IPS DF 6.9 (cell line): ENCODE measurements around the gene DENND5B.
"Not testable (repeated sequence)": the region's sequence is repeated elsewhere in the genome, so short reads cannot be mapped to it uniquely, and the experiment has no call there.

ENCODE experiments used
- DNase-seq: peaks from one replicate; pipeline ENCODE4 v3.0.0-alpha.2; 2013; ENCODE audit warnings: low read depth, low spot score
- H3K27ac ChIP-seq: one replicate; pipeline ENCODE4 v1.5.1; 2013; ENCODE audit warnings: low read length, control low read depth
- H3K27me3 ChIP-seq: 2 replicates; pipeline ENCODE4 v1.6.1; 2013; ENCODE audit warnings: mild to moderate bottlenecking, low read length; ENCODE audit not compliant: control insufficient read depth, insufficient read depth
- H3K36me3 ChIP-seq: 2 replicates; pipeline ENCODE4 v1.6.1; 2013; ENCODE audit warnings: low read length; ENCODE audit not compliant: control insufficient read depth, insufficient read depth
- H3K4me1 ChIP-seq: 2 replicates; pipeline ENCODE4 v1.6.1; 2013; ENCODE audit warnings: low read length; ENCODE audit not compliant: control insufficient read depth, insufficient read depth
- H3K4me3 ChIP-seq: 2 replicates; pipeline ENCODE4 v1.5.1; 2013; ENCODE audit warnings: mild to moderate bottlenecking, low read length
- H3K9me3 ChIP-seq: 2 replicates; pipeline ENCODE4 v1.6.1; 2013; ENCODE audit warnings: low read length, inconsistent platforms; ENCODE audit not compliant: control insufficient read depth, insufficient read depth
- WGBS: extraction: QIAGEN DNeasy Blood & Tissue Kit; methylation state at CpG from one replicate; pipeline ENCODE4 v1.1.7; 2013; ENCODE audit warnings: mixed read lengths, missing lambda C conversion rate; ENCODE audit not compliant: insufficient read length, insufficient coverage; 5-methylcytosine and 5-hydroxymethylcytosine counted together

DENND5B gene

DNA sequence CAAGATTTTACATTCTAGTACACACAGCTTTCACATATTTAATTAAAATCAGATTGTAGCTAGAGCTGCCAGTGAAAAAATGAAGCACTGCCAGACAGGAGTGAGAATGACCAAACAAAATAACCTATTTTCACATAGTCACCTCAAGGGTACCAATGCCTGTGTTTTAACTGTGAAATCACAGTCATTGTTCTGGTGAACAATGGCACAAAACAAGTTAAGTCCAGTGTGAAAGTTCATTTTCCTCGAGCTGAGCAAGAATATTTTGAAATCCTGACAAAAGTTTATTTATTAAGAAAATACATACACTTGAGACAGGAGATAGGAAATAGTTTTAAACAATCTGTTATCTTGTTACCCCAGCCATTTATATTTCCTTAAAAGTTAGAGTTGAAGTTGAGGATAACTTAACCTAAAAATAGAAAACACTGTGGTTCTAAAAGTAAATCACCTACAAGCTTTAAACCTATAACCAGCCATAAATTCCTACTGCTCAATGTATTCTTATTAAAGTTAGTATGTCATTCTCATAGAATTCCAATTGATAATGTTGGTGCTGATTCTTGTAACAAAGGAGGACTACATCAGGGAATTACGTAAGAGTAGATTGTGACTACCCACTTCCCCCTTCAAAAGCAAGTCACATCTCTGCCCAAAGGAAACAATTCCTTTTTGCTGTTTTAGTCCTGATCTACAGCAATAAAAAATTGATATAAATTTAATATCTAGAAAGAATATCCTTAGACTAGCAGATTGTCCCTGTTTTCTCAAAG is 15.9 kb downstream of the DENND5B start:
- Histone ChIP-seq H3K9me3 (no peaks in the 10 kb centered on the region), H3K36me3 (no peaks in the 10 kb centered on the region), H3K27me3 (no peaks in the 10 kb centered on the region), H3K4me1 (no peaks in the 10 kb centered on the region), H3K27ac (no peak overlapping the region), H3K4me3 (no peak overlapping the region)
- WGBS, result no CpG with 5 or more reads among the region's 2 CpGs
- DNase-seq, result no peak

DNA sequence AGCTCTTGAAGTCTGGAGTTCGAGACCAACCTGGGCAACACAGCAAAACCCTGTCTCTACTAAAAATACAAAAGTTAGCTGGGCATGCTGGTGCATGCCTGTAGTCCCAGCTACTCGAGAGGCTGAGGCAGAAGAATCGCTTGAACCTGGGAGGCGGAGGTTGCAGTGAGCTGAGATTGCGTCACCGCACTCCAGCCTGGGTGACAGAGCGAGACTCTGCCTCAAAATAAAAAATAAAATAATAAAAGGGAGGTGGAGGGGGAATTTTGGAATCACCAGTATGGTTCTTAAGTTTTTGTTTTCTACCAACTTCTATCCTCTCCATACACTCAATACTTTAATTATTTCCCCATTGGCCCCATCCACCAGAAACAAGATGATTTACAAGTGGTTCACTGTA is 16.6 kb downstream of the DENND5B start:
- H3K4me1 ChIP-seq, H3K27ac ChIP-seq, DNase-seq, H3K4me3 ChIP-seq, H3K27me3 ChIP-seq, H3K9me3 ChIP-seq, H3K36me3 ChIP-seq: not testable (repeated sequence)
- WGBS, result no CpG with 5 or more reads among the region's 7 CpGs

DNA sequence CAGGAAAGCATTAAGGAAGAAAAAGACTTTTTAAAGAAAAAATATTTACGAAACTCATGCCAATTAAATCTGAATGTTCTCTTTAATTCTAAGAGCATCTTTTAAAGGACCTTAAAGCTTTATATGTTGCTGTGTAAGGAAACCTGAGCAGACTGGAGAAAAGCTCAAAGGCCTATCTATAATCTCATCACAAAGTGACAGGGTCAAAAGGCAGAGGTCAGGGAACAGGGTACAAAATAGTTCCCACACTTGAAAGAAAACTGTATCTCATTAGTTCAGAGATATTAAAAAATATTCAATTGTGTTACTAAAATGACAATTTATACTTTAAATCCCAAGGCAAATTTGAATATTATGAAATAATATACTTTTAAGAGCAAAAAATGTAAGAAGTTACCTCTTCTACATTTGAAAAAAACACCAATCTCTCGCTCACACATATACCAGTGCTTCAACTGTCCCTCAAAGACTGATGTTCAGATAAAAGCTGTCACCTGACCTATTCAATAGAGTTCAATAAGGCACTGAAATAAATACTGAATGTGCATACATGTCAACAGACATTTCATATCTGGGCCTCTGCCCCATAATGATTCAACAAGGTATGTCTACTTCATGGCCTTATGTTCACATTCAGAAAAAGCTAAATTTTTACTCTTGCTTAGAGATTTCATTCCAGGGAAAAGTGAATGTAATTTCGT is 17.9 kb downstream of the DENND5B start:
- Histone ChIP-seq H3K9me3 (no peaks in the 10 kb centered on the region), H3K27me3 (no peaks in the 10 kb centered on the region), H3K4me1 (no peaks in the 10 kb centered on the region), H3K36me3 (no peaks in the 10 kb centered on the region), H3K4me3 (no peak overlapping the region), H3K27ac (no peak overlapping the region)
- DNase-seq, result no peak
- no CpG with 5 or more reads among the region's 3 CpGs for WGBS

DNA sequence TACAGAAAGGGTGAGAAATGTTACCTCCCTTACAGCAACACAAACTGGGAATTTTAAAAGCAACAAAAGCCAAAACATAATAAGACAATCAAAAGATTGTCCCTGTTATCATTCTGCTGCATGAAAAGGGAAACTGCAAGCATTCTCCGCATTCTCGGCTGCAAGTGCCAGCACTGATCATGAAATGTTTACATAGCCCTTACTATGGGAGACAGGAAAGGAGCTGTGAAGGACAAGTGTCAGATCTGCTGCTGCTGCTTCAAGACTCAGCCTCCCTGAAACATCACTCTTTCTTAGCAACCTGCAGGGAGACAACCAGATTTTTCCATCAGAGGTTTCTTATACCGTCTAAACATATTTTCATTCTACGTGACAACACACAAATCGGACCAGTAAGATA is 20.1 kb downstream of the DENND5B start:
- H3K36me3 ChIP-seq, result no peaks in the 10 kb centered on the region
- no peak overlapping the region for H3K27ac ChIP-seq
- H3K27me3 ChIP-seq, result no peaks in the 10 kb centered on the region
- H3K4me3 ChIP-seq, result no peak overlapping the region
- no peaks in the 10 kb centered on the region for H3K4me1 ChIP-seq
- no CpG with 5 or more reads among the region's 5 CpGs for WGBS
- DNase-seq, result no peak
- no peaks in the 10 kb centered on the region for H3K9me3 ChIP-seq

DNA sequence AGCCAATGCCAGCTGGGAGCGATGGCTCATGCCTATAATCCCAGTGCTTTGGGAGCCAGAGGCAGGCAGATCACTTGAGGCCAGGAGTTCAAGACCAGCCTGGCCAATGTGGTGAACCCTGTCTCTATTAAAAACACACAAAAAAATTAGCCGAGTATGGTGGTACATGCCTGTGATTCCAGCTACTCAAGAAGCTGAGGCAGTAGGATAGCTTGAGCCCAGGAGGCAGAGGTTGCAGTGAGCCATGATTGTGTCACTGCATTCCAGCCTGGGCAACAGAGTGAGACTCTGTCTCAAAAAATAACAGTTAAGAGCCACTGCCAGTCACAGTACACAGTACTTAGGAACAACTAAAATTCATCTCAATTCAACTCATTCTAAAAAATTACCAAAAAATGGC is 21.4 kb downstream of the DENND5B start:
- not testable (repeated sequence) for H3K4me3 ChIP-seq, H3K27ac ChIP-seq, H3K4me1 ChIP-seq, H3K27me3 ChIP-seq, H3K9me3 ChIP-seq, H3K36me3 ChIP-seq, DNase-seq
- no CpG with 5 or more reads among the region's 2 CpGs for WGBS

DNA sequence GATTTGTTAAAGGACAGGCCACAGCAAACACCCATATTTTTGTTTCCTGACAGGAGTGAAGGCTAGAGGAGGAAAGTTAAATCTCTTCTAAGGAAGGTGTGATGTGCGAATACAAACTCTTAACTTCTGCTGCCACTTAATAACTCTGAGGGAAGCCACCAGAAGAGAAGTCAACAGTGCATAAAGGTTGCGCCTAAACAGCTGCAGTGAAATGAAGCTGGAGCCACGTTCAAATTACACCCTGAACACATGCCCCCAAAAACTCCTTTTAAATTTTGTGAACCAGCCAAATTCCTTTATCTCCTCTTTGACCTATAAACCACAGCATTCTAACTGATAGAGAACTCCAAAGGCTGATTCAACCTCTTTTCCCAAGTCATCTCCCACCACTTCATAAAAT is 22.4 kb downstream of the DENND5B start:
- WGBS, result no CpG with 5 or more reads among the region's 3 CpGs
- no peak overlapping the region for H3K4me3 ChIP-seq
- H3K27ac ChIP-seq, result no peak overlapping the region
- DNase-seq, result no peak
- no peaks in the 10 kb centered on the region for H3K27me3 ChIP-seq
- no peaks in the 10 kb centered on the region for H3K4me1 ChIP-seq
- H3K36me3 ChIP-seq, result no peaks in the 10 kb centered on the region
- H3K9me3 ChIP-seq, result no peaks in the 10 kb centered on the region

DNA sequence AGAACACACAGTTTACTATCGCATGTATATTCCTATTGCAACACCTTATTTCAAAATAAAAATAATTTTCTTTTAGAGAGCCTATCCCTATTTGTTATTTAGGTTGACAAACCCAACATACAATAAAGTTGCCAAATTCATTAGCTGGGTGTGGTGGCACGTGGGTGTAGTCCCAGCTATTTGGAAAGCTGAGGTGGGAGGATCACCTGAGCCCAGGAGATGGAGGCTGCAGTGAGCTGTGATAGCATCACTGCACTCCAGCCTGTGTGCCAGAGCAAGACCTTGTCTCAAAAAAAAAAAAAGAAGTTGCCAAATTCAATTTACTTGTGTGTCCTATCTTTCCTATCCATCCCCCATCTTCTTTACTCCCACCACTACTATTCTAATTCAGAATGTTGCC is 23.9 kb downstream of the DENND5B start:
- 100% methylated on average over 1 of the region's 2 CpGs for WGBS
- no peaks in the 10 kb centered on the region for H3K36me3 ChIP-seq
- DNase-seq, result no peak
- no peak overlapping the region for H3K27ac ChIP-seq
- no peaks in the 10 kb centered on the region for H3K9me3 ChIP-seq
- H3K27me3 ChIP-seq, result no peaks in the 10 kb centered on the region
- H3K4me1 ChIP-seq, result no peaks in the 10 kb centered on the region
- H3K4me3 ChIP-seq, result no peak overlapping the region

DNA sequence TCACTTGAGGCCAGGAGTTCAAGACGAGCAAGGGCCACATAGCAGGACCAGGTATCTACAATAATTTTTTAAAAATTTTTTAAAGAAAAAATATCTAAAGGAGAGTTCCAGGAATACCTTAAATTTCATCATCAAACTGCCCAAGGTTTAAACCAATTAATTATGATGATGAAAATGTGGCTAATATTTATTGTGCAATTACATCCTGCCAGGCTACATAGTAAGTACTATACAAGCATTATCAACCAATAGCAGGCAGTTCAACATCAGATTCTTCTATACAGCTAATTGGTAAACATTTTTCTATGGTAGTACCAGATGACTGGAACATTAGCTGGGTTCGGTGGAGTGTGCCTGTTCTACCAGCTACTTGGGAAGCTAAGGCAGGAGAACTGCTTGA is 24.4 kb downstream of the DENND5B start:
- no peaks in the 10 kb centered on the region for H3K4me1 ChIP-seq
- H3K9me3 ChIP-seq, result no peaks in the 10 kb centered on the region
- H3K4me3 ChIP-seq, result no peak overlapping the region
- no peaks in the 10 kb centered on the region for H3K36me3 ChIP-seq
- DNase-seq, result no peak
- no peaks in the 10 kb centered on the region for H3K27me3 ChIP-seq
- H3K27ac ChIP-seq, result no peak overlapping the region
- WGBS, result no CpG with 5 or more reads among the region's 2 CpGs

DNA sequence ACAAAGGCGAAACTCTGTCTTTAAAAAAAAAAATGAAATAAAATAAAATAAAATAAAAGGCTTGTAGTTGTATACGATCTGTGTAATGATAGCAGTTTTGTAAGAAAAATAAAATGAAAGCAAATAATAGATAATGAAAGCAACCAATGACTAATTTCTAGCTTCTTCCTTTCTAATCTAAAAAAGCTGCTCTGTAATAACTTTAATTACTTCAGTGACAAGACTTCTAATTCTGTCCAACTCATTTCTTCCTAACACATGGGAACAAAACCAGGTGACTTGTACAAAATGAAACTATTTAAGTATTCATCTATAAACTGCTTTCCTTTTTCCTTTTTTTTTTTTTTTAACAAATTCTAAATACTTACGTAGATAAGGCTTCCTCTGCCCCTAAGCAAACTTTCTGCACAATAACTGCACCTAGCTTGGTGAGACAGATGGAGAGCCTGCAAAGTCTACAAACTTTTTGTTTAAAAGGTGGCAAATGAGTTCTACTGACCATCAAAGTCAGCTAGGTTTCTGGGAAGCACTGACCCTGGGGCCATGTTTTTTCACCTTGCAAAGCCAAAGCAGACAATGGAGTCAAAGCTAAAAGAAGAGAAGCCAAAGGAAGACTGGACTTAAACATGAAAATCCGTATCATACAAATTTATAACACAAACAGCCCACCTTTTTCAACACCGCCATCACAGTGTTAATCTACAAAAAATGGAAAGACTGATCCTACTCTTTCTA is 28.2 kb downstream of the DENND5B start:
- H3K4me1 ChIP-seq, result peaks cover 2% of the 10 kb centered on the region; the same call in 1 of the 2 replicates
- no peak overlapping the region for H3K27ac ChIP-seq
- no peak for DNase-seq
- no peak overlapping the region for H3K4me3 ChIP-seq
- no peaks in the 10 kb centered on the region for H3K36me3 ChIP-seq
- WGBS, result 100% methylated on average over 1 of the region's 5 CpGs
- H3K27me3 ChIP-seq, result no peaks in the 10 kb centered on the region
- no peaks in the 10 kb centered on the region for H3K9me3 ChIP-seq

DNA sequence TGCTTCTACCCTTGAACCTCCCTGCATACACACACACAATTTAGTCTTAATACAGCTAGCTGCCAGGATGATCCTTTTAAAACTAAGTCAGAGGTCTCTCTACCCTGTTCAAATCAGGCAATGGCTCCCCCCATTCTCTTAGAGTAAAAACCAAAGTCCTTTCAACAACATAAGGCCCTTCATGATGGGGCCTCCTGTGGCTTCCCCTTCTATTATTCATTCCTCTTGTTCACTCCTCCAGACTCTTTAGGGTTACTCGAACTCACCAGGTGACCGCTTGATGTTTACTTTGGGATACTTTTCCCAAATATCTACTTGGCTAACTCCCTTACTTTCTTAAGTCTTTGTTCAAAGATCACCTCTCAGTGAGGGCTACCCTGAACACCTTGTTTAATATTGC is 30.4 kb downstream of the DENND5B start:
- no CpG with 5 or more reads among the region's 2 CpGs for WGBS
- H3K9me3 ChIP-seq, result no peaks in the 10 kb centered on the region

More for the DNA sequence above, 30.4 kb downstream of the DENND5B start:
- H3K27ac ChIP-seq, result no peak overlapping the region
- H3K27me3 ChIP-seq, result no peaks in the 10 kb centered on the region
- H3K4me1 ChIP-seq, result peaks cover 2% of the 10 kb centered on the region; the same call in 1 of the 2 replicates
- no peak overlapping the region for H3K4me3 ChIP-seq
- DNase-seq, result no peak
- no peaks in the 10 kb centered on the region for H3K36me3 ChIP-seq
